Left lung (tissue), 10 donors: ENCODE results near the gene TRAPPC2L. TPM values are rescaled to one million over a fixed set of nuclear protein-coding genes. Genes with fewer than 3 reads are reported as not detected.

Experiments used
- ATAC-seq: fragments of 200-7000 bp; cut with Tn5 transposase; one replicate; pipeline ENCODE4 v1.9.1; 2020; ENCODE audit warnings: moderate library complexity
- DNase-seq, 4 donors: peaks; one replicate each; pipeline ENCODE4 v3.0.0-alpha.2; 2013 to 2020
- H3K27ac ChIP-seq, 2 donors: fragments of 200-600 bp; sonication (generic) in 1 of 2; one replicate each; pipeline versions ENCODE4 v1.5.0 to v1.8.0; 2020 to 2021
- H3K27me3 ChIP-seq, 2 donors: fragments of 200-600 bp; sonication (generic) in 1 of 2; one replicate each; pipeline versions ENCODE4 v1.5.0 to v1.8.0; 2020 to 2021
- H3K36me3 ChIP-seq, 2 donors: fragments of 200-600 bp; sonication (generic) in 1 of 2; one replicate each; pipeline versions ENCODE4 v1.5.0 to v1.8.0; 2020 to 2021
- H3K4me1 ChIP-seq, 2 donors: fragments of 200-600 bp; one replicate each; pipeline ENCODE4 v1.8.0; 2021
- H3K4me3 ChIP-seq, 2 donors: fragments of 200-600 bp; sonication (generic) in 1 of 2; one replicate each; pipeline versions ENCODE4 v1.5.0 to v1.8.0; 2020 to 2021; ENCODE audit warnings: mild to moderate bottlenecking in 1 of 2
- H3K9me3 ChIP-seq, 2 donors: fragments of 200-600 bp; sonication (generic) in 1 of 2; one replicate each; pipeline versions ENCODE4 v1.5.0 to v1.8.0; 2020 to 2021
- intact Hi-C, 2 donors: fragments of 100-400 bp; cut with DNase I; formaldehyde crosslinking; loops; one replicate each; pipeline versions ENCODE4 v1.11.2 to v1.14.2; 2022
- polyA plus RNA-seq, 6 donors: library from polyadenylated mRNA; unstranded; fragments of 120-200 nt; gene quantifications; one replicate each; pipeline ENCODE4 v1.2.1, GENCODE V29; 2013; ENCODE audit not compliant: insufficient read length in 6 of 6
- total RNA-seq, 2 donors: library from RNA; stranded (reverse); fragmentation: NEBNext Ultra II Directional; extraction: Animal tissue kit (Norgen Biotek cat#: 25700); gene quantifications; one replicate each; pipeline ENCODE4 v1.2.1, GENCODE V29; 2021
- TF ChIP-seq, protein P1 (sequence below), 2 donors: fragments of 200-600 bp; sonication (generic) in 1 of 2; IDR thresholded peaks; one replicate each; pipeline versions ENCODE4 v1.5.0 to v1.8.0; 2021; ENCODE audit warnings: antibody characterized with exemption in 2 of 2
- donor health status: DM: no; HTN: yes; CAD: no.
- donor health status: DM: no; HTN: no; CAD: no.

TRAPPC2L gene
- total and polyA plus RNA-seq, 8 donors, result 47.3 to 74.4 (median 69.4) TPM

GRCh38 chr16:88867581-88868246 lies 10.8 kb downstream of the TRAPPC2L start:
- DNase-seq (no peak), ATAC-seq (no peak)
- Histone ChIP-seq H3K27ac (no peak overlapping the region), H3K4me1 (peaks cover 0 to 12% of the 10 kb centered on the region in 2 donors), H3K36me3 (peaks cover 0 to 7% of the 10 kb centered on the region in 2 donors), H3K4me3 (no peak overlapping the region), H3K27me3 (peaks cover 0 to 70% of the 10 kb centered on the region in 2 donors), H3K9me3 (no peaks in the 10 kb centered on the region)
- TF ChIP-seq, protein P1, sequence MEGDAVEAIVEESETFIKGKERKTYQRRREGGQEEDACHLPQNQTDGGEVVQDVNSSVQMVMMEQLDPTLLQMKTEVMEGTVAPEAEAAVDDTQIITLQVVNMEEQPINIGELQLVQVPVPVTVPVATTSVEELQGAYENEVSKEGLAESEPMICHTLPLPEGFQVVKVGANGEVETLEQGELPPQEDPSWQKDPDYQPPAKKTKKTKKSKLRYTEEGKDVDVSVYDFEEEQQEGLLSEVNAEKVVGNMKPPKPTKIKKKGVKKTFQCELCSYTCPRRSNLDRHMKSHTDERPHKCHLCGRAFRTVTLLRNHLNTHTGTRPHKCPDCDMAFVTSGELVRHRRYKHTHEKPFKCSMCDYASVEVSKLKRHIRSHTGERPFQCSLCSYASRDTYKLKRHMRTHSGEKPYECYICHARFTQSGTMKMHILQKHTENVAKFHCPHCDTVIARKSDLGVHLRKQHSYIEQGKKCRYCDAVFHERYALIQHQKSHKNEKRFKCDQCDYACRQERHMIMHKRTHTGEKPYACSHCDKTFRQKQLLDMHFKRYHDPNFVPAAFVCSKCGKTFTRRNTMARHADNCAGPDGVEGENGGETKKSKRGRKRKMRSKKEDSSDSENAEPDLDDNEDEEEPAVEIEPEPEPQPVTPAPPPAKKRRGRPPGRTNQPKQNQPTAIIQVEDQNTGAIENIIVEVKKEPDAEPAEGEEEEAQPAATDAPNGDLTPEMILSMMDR (IDR thresholded peaks at IDR 0.05), result no peak
- intact Hi-C loops, result no loop called here

DNA sequence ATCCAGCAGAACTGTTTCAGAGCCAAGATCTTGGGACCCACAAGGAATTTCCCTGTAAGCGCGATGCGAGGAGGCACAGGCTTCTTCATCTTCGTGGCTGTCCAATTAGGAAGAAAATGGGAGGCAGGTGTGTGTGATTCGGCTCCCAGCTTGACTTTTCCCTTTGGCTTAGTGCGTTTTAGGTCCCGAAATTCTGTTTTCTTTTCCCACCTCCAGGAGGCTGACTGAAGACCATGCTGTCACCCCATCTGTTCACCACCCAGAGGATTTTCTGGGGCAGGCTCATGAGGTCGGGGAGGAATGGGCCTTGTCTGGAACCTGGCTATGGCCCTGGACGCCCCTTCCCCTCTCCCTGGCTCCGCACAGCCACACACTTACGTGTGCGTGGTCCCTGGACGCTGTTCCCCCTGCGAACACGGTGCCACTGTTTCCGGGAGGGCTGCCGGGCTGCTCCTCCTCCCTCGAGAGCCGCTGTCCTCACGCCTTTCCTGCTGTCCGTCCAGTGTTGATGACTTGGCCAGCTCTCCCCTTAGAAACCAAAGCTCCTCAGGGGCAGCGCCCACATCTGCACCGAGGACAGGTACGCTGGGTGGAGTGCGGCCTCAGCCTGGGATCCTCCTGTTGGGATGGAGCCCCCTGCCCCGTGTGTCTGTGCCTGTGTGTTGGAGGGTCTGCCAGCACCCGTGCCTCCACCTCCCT lies 12.2 kb downstream of the TRAPPC2L start:
- Histone ChIP-seq H3K4me1 (peaks cover 0 to 12% of the 10 kb centered on the region in 2 donors), H3K4me3 (no peak overlapping the region), H3K36me3 (no peaks in the 10 kb centered on the region), H3K9me3 (no peaks in the 10 kb centered on the region), H3K27ac (no peak overlapping the region), H3K27me3 (peaks cover 0 to 77% of the 10 kb centered on the region in 2 donors)
- TF ChIP-seq, protein P1 (IDR thresholded peaks at IDR 0.05), result no peak
- DNase-seq, result no peak
- no peak for ATAC-seq
- intact Hi-C loops, result no loop called here

- DNase-seq (no peak), ATAC-seq (no peak)
- peaks cover 0 to 12% of the 10 kb centered on the region in 2 donors for H3K4me1 ChIP-seq
- intact Hi-C loops, result no loop called here
- H3K4me3 ChIP-seq, result no peak overlapping the region
- peaks cover 0 to 77% of the 10 kb centered on the region in 2 donors for H3K27me3 ChIP-seq
- no peak overlapping the region for H3K27ac ChIP-seq
- TF ChIP-seq, protein P1 (IDR thresholded peaks at IDR 0.05), result no peak
- H3K9me3 ChIP-seq, result no peaks in the 10 kb centered on the region
- H3K36me3 ChIP-seq, result no peaks in the 10 kb centered on the region
Observed at GRCh38 chr16:88869673-88869980, 12.7 kb downstream of the TRAPPC2L start.

- H3K9me3 ChIP-seq, result no peaks in the 10 kb centered on the region
- ATAC-seq (no peak), DNase-seq (no peak)
- peaks cover 0 to 74% of the 10 kb centered on the region in 2 donors for H3K27me3 ChIP-seq
- TF ChIP-seq, protein P1 (IDR thresholded peaks at IDR 0.05), result no peak
- H3K4me1 ChIP-seq, result peaks cover 0 to 12% of the 10 kb centered on the region in 2 donors
- intact Hi-C loops, result no loop called here
- no peak overlapping the region for H3K4me3 ChIP-seq
- no peaks in the 10 kb centered on the region for H3K36me3 ChIP-seq
- no peak overlapping the region for H3K27ac ChIP-seq
Observed at GRCh38 chr16:88870608-88871348, 13.9 kb downstream of the TRAPPC2L start.

DNA sequence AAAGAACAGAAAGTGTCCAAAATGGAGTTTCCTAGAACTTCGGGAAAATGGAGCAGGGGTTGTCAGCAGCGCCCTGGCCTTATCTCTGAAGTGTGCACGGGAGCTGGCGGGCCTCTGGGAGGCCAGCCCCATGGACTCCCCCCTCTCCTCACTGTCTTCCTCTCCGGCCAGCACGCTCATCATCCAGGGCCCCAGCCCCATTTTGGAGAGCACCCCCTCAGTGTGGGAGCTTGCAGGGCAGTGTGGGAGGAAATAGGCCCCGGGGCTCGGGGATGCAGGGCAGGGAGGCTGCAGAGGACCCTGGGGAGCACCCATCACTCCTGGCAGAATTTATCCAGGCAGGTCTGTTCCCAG lies 14.4 kb downstream of the TRAPPC2L start:
- peaks cover 0 to 12% of the 10 kb centered on the region in 2 donors for H3K4me1 ChIP-seq
- intact Hi-C loops, result no loop called here
- no peak overlapping the region for H3K27ac ChIP-seq
- H3K36me3 ChIP-seq, result peaks cover 0 to under 1% of the 10 kb centered on the region in 2 donors
- DNase-seq (no peak), ATAC-seq (no peak)
- H3K27me3 ChIP-seq, result peaks cover 0 to 68% of the 10 kb centered on the region in 2 donors
- no peaks in the 10 kb centered on the region for H3K9me3 ChIP-seq
- no peak overlapping the region for H3K4me3 ChIP-seq
- TF ChIP-seq, protein P1 (IDR thresholded peaks at IDR 0.05), result no peak
